Urothelium cell line (cell line): ENCODE measurements around the gene PPP6R1.
A peak's percentile ranks its signal among the peaks of the same experiment; 100 is the strongest.

ENCODE experiments used
- DNase-seq: peaks from one replicate; pipeline ENCODE4 v3.0.0; 2011; ENCODE audit warnings: low spot score, mixed read lengths
- FAIRE-seq: peaks from 2 replicates; lab custom pipeline; 2011; peaks lifted over from hg19 to GRCh38; lab: Jason Lieb, UNC

PPP6R1 gene

DNA sequence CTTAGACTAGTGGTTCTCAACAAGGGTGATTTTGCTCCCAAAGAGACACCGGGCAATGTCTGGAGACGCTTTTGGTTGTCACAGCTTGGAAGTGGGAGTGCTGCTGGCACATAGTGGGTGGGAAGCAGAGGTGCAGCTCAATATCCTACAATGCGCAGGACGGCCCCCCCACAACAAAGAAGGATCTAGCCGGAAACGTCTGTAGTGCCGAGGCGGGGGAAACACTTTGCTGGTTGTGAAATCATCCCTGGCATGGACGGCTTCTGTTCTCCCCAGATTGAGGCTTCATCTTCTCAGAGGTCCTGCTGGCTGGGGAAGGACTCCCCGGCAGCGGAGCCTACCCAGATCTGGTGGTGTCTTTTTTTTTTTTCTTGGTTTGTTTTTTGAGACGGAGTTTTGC lies 65.3 kb downstream of the PPP6R1 start:
- no peak for DNase-seq
- FAIRE-seq = no peak

- FAIRE-seq (peak; percentile 44), DNase-seq (peak; percentile 79)
Measured at GRCh38 chr19:55189403-55189835, 69.4 kb downstream of the PPP6R1 start.

DNA sequence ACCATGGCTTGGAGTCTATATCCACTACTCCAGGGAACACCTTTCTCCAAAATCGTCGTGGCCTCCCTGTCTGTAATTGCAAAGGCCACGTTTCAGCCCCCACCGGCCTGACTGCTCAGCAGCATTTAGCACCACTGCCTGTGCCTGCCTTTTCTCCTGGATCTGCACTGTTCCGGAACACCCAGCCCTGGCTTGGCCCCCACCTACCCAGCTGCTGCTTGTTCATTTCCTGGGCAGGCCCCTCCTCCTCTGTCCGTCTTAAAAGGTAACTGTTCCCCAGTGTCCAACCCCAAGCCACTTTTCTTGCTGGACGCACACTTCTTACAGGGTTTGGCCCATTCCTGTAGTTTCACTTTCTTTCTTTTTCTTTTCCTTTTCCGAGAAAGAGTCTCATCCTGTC lies 70.2 kb downstream of the PPP6R1 start:
- FAIRE-seq (no peak), DNase-seq (no peak)

- DNase-seq (no peak), FAIRE-seq (no peak)
Measured at GRCh38 chr19:55186080-55186479, 72.7 kb downstream of the PPP6R1 start.

- FAIRE-seq (no peak), DNase-seq (no peak)
Measured at GRCh38 chr19:55181740-55182139, 77.1 kb downstream of the PPP6R1 start.
